ENCODE data around the gene CAMKMT. TPM values are rescaled to one million over a fixed set of nuclear protein-coding genes. Genes with fewer than 3 reads are reported as not detected.

The CAMKMT gene
- total and polyA plus RNA-seq, 2 experiments from 2014 or later, result 26.5 to 29.5 TPM

DNA sequence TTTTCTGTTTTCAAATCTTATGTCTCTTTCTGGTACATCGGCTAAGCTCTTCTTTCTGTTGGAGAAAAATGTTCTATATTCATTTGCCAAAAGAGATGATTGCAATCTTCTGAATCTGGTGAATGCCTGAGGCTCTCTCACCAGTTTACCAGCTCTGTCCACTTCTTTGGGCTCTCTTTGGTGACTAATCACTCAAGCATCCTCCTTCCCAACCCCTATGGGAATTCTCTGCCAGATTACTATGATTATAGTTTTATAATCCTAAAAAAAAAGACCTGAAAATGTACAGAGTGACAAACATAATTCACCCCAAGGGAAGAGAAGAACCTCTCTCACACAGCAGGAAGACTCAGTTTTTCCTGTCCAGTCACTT is 187.3 kb downstream of the CAMKMT start (continued):
- TF ChIP-seq CTCF (conservative IDR thresholded peaks at IDR 0.05; ENCODE audit: low read depth in 2 of 2) (no peak), ZNF114 (CRISPR knock-in tag; IDR thresholded peaks at IDR 0.05) (no peak), JUNB (IDR thresholded peaks at IDR 0.05; ENCODE audit: unreplicated experiment) (no peak), ZNF331 (CRISPR knock-in tag; IDR thresholded peaks at IDR 0.05; ENCODE audit: low read depth) (no peak), CREB1 (CRISPR knock-in tag; IDR thresholded peaks at IDR 0.05; ENCODE audit: low read depth) (no peak), STAT1 (IDR thresholded peaks at IDR 0.05; ENCODE audit: unreplicated experiment) (no peak), REST (IDR thresholded peaks at IDR 0.05; ENCODE audit: unreplicated experiment) (no peak)

GRCh38 chr2:44549856-44550255 is 188.1 kb downstream of the CAMKMT start:
- no peaks in the 10 kb centered on the region for H3K36me3 ChIP-seq (ENCODE audit: insufficient read depth)
- H3K4me3 ChIP-seq, result no peak overlapping the region
- H3F3A ChIP-seq (replicated peaks; ENCODE audit: low read depth), result no peaks in the 10 kb centered on the region
- no peak overlapping the region; the same call in 1 of the 2 replicates for H3K27ac Mint-ChIP-seq
- no peak overlapping the region for H3K4me3 Mint-ChIP-seq
- TF ChIP-seq ETS1 (IDR thresholded peaks at IDR 0.05) (no peak), CREB1 (CRISPR knock-in tag; IDR thresholded peaks at IDR 0.05; ENCODE audit: low read depth) (no peak), EZH2 (IDR thresholded peaks at IDR 0.05; ENCODE audit: low read depth, unreplicated experiment) (no peak), NANOG (IDR thresholded peaks at IDR 0.05; ENCODE audit: borderline replicate concordance) (no peak)
- H3K27me3 ChIP-seq (ENCODE audit: insufficient read depth), result no peaks in the 10 kb centered on the region
- H3K9me3 Mint-ChIP-seq, result no peaks in the 10 kb centered on the region
- H4K20me1 ChIP-seq (replicated peaks; ENCODE audit: insufficient read depth), result no peaks in the 10 kb centered on the region
- DNase-seq (ENCODE audit: low spot score) (no peak), ATAC-seq (no peak)
- no peak overlapping the region for H3K4me2 ChIP-seq
- H3K79me2 ChIP-seq (replicated peaks; ENCODE audit: insufficient read depth), result no peaks in the 10 kb centered on the region
- peaks cover 43% of the 10 kb centered on the region for H3K4me1 Mint-ChIP-seq
- H3K27ac ChIP-seq (ENCODE audit: low read depth), result no peak overlapping the region
- no peaks in the 10 kb centered on the region for H3K36me3 Mint-ChIP-seq (ENCODE audit: low read depth)
- H3K9me2 ChIP-seq (ENCODE audit: insufficient read depth), result no peaks in the 10 kb centered on the region
- H3K27me3 Mint-ChIP-seq (ENCODE audit: insufficient read depth, low read depth, poor library complexity), result peaks cover 5% of the 10 kb centered on the region
- H2AFZ ChIP-seq, result no peak overlapping the region
- H3K4me1 ChIP-seq (ENCODE audit: insufficient read depth), result peaks cover 48% of the 10 kb centered on the region

All from GM23338 (cell line).